ENCODE data around the gene CPNE4.

DNA sequence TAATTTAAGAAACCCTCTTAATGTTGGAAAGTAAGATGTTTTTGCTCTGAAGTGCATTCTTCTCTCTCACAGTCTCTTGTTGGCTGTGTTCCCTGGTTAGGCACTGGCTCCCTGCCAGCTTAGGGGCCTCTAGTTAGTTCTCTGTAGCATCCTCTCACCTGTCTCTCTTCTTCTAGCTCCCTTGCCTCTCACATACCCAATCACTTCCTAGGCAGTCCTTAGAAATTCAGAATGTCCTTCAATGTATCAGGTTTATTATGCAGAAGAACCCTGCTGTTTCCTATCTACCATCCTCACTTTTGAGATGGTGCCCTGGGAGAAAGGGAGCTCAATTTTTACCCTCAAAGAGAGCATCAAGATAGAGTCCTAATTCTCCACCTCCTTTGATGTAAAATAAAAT lies 36.2 kb upstream of the CPNE4 start:
- no peak for TF ChIP-seq POLR2AphosphoS5 (IDR thresholded peaks at IDR 0.05)
- TF ChIP-seq, protein P1, sequence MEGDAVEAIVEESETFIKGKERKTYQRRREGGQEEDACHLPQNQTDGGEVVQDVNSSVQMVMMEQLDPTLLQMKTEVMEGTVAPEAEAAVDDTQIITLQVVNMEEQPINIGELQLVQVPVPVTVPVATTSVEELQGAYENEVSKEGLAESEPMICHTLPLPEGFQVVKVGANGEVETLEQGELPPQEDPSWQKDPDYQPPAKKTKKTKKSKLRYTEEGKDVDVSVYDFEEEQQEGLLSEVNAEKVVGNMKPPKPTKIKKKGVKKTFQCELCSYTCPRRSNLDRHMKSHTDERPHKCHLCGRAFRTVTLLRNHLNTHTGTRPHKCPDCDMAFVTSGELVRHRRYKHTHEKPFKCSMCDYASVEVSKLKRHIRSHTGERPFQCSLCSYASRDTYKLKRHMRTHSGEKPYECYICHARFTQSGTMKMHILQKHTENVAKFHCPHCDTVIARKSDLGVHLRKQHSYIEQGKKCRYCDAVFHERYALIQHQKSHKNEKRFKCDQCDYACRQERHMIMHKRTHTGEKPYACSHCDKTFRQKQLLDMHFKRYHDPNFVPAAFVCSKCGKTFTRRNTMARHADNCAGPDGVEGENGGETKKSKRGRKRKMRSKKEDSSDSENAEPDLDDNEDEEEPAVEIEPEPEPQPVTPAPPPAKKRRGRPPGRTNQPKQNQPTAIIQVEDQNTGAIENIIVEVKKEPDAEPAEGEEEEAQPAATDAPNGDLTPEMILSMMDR (IDR thresholded peaks at IDR 0.05): no peak
- TF ChIP-seq POLR2A (IDR thresholded peaks at IDR 0.05; ENCODE audit: low read depth): no peak
- no peak for TF ChIP-seq EP300 (IDR thresholded peaks at IDR 0.05)
